ENCODE measurements around the gene FMNL2. TPM values are rescaled to one million over a fixed set of nuclear protein-coding genes. Genes with fewer than 3 reads are reported as not detected.

The FMNL2 gene
- polyA plus RNA-seq, 4 donors = 7.0 to 23.3 (median 8.7) TPM

DNA sequence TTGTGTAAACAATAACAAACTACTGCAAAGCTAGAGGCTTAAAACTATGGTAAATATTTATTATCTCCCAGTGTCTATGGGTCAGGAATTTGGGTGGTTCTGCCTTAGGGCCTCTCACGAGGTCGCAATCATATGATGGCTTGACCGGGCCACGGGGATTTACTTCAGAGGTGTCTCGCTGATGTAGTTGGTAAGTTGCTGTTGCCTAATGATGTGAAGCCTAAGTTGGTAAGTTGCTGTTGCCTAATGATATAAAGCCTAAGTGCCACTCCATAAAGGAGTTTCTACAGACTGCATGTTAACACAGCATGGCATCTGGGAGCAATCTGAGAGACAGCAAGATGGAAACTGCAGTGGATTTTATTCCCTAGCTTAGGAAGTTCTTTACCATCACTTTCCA, 35.8 kb downstream of the FMNL2 start:
- FAIRE-seq (no peak), DNase-seq (no peak)
- Histone ChIP-seq H3K27ac (ENCODE audit: low read depth in 1 of 3, low read length in 2 of 3) (no peak overlapping the region), H3K27me3 (ENCODE audit: control insufficient read depth in 3 of 3, insufficient read depth in 3 of 3, low read length in 3 of 3) (no peaks in the 10 kb centered on the region), H3K4me1 (ENCODE audit: control insufficient read depth in 3 of 3, insufficient read depth in 2 of 3, low read depth in 1 of 3, low read length in 2 of 3) (peaks cover 0 to 2% (median 0%) of the 10 kb centered on the region in 3 donors), H3K36me3 (ENCODE audit: control insufficient read depth in 3 of 3, insufficient read depth in 2 of 3, low read depth in 1 of 3, low read length in 3 of 3) (no peaks in the 10 kb centered on the region), H3K4me3 (ENCODE audit: low read depth in 1 of 3, low read length in 3 of 3) (no peak overlapping the region), H3K9me3 (ENCODE audit: control insufficient read depth in 2 of 2, insufficient read depth in 1 of 2, low read depth in 1 of 2, low read length in 1 of 2) (no peaks in the 10 kb centered on the region)
- WGBS, 3 donors = 81 to 96% (median 87%) methylated on average over 5 of the region's 5 CpGs

DNA sequence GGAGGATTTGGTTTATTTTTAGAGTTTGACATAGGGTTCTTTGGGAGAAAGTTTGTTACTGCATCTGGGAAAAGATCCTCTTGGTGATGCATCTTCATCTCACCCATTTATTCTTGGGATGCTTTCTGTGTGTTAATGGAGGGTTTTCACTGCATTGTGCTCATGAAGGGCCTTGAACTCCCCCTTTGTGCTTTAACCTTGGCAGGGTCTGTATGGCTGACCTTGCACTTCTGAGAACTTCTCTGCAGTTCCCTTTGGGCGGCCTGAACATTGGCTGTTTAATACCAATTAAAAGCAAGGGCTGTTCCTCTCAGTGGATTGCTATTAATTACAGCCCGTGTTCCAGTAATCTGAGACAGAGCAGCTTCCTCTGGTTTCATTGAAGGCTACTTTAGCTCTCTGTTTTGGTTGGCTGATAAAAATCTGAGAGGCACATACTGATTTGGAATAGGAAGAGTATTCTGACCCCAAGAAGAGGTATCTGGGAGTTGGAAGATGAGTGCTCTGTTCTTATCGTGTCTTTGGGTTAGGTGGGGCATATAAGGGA, 37.5 kb downstream of the FMNL2 start:
- FAIRE-seq = no peak
- Histone ChIP-seq H3K36me3 (ENCODE audit: control insufficient read depth in 3 of 3, insufficient read depth in 2 of 3, low read depth in 1 of 3, low read length in 3 of 3) (no peaks in the 10 kb centered on the region), H3K27ac (ENCODE audit: low read depth in 1 of 3, low read length in 2 of 3) (no peak overlapping the region), H3K27me3 (ENCODE audit: control insufficient read depth in 3 of 3, insufficient read depth in 3 of 3, low read length in 3 of 3) (no peaks in the 10 kb centered on the region), H3K9me3 (ENCODE audit: control insufficient read depth in 2 of 2, insufficient read depth in 1 of 2, low read depth in 1 of 2, low read length in 1 of 2) (no peaks in the 10 kb centered on the region), H3K4me3 (ENCODE audit: low read depth in 1 of 3, low read length in 3 of 3) (no peak overlapping the region), H3K4me1 (ENCODE audit: control insufficient read depth in 3 of 3, insufficient read depth in 2 of 3, low read depth in 1 of 3, low read length in 2 of 3) (peaks cover 0 to 2% (median 0%) of the 10 kb centered on the region in 3 donors)
- 37 to 87% (median 72%) methylated on average over 3 of the region's 3 CpGs for WGBS, 3 donors
- no peak for DNase-seq

DNA sequence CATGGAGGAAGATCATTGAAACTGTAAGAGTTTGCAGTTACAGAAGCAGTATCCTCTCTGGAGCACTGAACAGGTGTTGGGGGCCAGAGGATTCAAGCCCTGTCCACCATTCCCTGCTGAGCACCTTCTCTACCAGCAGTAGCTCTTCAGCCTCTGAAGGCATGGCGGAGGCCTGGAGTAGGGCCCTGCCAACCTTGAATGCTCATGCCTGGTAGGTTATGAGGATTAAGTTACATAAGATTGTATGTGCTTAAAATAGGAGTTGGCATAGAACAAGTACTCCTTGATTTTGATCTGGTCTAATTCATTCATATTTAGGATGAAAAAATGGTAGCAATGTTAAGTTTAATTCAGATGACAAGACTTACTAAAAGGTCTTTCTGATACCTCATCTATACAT, 40.2 kb downstream of the FMNL2 start:
- Histone ChIP-seq H3K27me3 (ENCODE audit: control insufficient read depth in 3 of 3, insufficient read depth in 3 of 3, low read length in 3 of 3) (no peaks in the 10 kb centered on the region), H3K9me3 (ENCODE audit: control insufficient read depth in 2 of 2, insufficient read depth in 1 of 2, low read depth in 1 of 2, low read length in 1 of 2) (no peaks in the 10 kb centered on the region), H3K4me1 (ENCODE audit: control insufficient read depth in 3 of 3, insufficient read depth in 2 of 3, low read depth in 1 of 3, low read length in 2 of 3) (no peaks in the 10 kb centered on the region), H3K27ac (ENCODE audit: low read depth in 1 of 3, low read length in 2 of 3) (no peak overlapping the region), H3K36me3 (ENCODE audit: control insufficient read depth in 3 of 3, insufficient read depth in 2 of 3, low read depth in 1 of 3, low read length in 3 of 3) (no peaks in the 10 kb centered on the region), H3K4me3 (ENCODE audit: low read depth in 1 of 3, low read length in 3 of 3) (no peak overlapping the region)
- FAIRE-seq (no peak), DNase-seq (no peak)
- 90 to 100% (median 93%) methylated on average over 1 of the region's 1 CpG for WGBS, 3 donors

DNA sequence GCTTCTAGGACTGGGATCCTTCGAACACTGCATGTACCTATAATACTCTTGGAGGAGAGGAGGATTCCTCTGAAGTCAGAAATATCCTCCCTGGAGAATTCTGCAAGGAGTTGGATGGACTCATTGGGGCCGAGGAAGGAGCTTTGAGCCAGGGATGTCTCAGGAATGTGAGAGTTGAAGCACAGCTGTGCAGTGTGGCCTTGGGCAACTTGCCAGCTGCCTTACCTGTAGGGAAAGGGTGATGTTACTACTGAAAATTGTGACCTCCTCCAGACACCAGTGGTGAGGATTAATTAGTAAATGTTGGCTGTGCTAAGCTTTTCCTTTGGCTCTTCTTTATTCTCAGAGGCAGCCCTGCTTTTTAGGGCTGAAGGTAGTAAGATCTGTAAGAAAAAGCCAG, 41.4 kb downstream of the FMNL2 start:
- H3K4me1 ChIP-seq (ENCODE audit: control insufficient read depth in 3 of 3, insufficient read depth in 2 of 3, low read depth in 1 of 3, low read length in 2 of 3) = no peaks in the 10 kb centered on the region
- no peaks in the 10 kb centered on the region for H3K36me3 ChIP-seq (ENCODE audit: control insufficient read depth in 3 of 3, insufficient read depth in 2 of 3, low read depth in 1 of 3, low read length in 3 of 3)
- no peaks in the 10 kb centered on the region for H3K27me3 ChIP-seq (ENCODE audit: control insufficient read depth in 3 of 3, insufficient read depth in 3 of 3, low read length in 3 of 3)
- DNase-seq (no peak), FAIRE-seq (no peak)
- no peaks in the 10 kb centered on the region for H3K9me3 ChIP-seq (ENCODE audit: control insufficient read depth in 2 of 2, insufficient read depth in 1 of 2, low read depth in 1 of 2, low read length in 1 of 2)
- H3K4me3 ChIP-seq (ENCODE audit: low read depth in 1 of 3, low read length in 3 of 3) = no peak overlapping the region
- 76 to 84% (median 83%) methylated on average over 2 of the region's 2 CpGs for WGBS, 3 donors
- H3K27ac ChIP-seq (ENCODE audit: low read depth in 1 of 3, low read length in 2 of 3) = no peak overlapping the region

DNA sequence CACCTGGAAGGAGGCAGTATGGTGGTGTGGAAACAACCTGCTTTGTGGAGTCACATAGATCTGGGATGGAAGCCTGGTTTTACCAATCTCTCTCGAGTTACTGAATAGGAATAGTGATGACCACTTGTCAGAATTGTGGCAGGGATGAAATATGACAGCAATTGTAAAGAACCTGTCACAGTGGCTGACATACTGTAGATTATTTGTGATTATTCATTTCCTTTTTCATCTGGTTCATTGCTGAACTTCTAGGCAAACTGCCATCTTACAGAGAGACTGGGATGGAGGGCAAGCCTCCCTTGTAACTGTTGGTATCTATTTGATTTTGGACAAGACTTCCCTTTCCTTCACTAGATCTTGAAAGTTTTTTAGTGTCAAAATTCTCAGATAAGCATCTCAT, 42.0 kb downstream of the FMNL2 start:
- no peak for DNase-seq
- Histone ChIP-seq H3K4me3 (ENCODE audit: low read depth in 1 of 3, low read length in 3 of 3) (no peak overlapping the region), H3K4me1 (ENCODE audit: control insufficient read depth in 3 of 3, insufficient read depth in 2 of 3, low read depth in 1 of 3, low read length in 2 of 3) (no peaks in the 10 kb centered on the region), H3K27ac (ENCODE audit: low read depth in 1 of 3, low read length in 2 of 3) (no peak overlapping the region), H3K27me3 (ENCODE audit: control insufficient read depth in 3 of 3, insufficient read depth in 3 of 3, low read length in 3 of 3) (no peaks in the 10 kb centered on the region), H3K36me3 (ENCODE audit: control insufficient read depth in 3 of 3, insufficient read depth in 2 of 3, low read depth in 1 of 3, low read length in 3 of 3) (no peaks in the 10 kb centered on the region), H3K9me3 (ENCODE audit: control insufficient read depth in 2 of 2, insufficient read depth in 1 of 2, low read depth in 1 of 2, low read length in 1 of 2) (no peaks in the 10 kb centered on the region)
- 70 to 80% (median 73%) methylated on average over 1 of the region's 1 CpG for WGBS, 3 donors
- FAIRE-seq = no peak

DNA sequence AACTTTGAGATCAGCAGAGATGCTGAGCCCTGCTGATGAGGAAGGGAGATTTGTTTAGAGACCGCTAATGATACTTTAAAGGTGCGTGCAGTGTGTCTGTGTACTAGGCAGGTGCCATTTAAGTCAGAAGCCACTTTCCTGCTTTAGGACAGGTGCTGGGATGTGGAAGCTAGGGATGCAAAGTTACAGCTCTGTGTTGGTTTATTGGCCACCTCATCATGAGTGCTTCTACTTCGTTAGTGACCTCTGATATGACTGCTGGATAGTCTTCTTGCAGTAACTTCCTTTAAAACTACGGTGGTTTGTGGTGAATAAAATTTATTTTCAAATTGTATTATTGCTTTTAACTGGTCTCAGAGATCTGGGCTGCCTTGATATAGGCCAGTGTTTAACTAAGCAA, 44.1 kb downstream of the FMNL2 start:
- FAIRE-seq (no peak), DNase-seq (no peak)
- Histone ChIP-seq H3K4me1 (ENCODE audit: control insufficient read depth in 3 of 3, insufficient read depth in 2 of 3, low read depth in 1 of 3, low read length in 2 of 3) (no peaks in the 10 kb centered on the region), H3K9me3 (ENCODE audit: control insufficient read depth in 2 of 2, insufficient read depth in 1 of 2, low read depth in 1 of 2, low read length in 1 of 2) (no peaks in the 10 kb centered on the region), H3K27ac (ENCODE audit: low read depth in 1 of 3, low read length in 2 of 3) (no peak overlapping the region), H3K36me3 (ENCODE audit: control insufficient read depth in 3 of 3, insufficient read depth in 2 of 3, low read depth in 1 of 3, low read length in 3 of 3) (no peaks in the 10 kb centered on the region), H3K27me3 (ENCODE audit: control insufficient read depth in 3 of 3, insufficient read depth in 3 of 3, low read length in 3 of 3) (no peaks in the 10 kb centered on the region), H3K4me3 (ENCODE audit: low read depth in 1 of 3, low read length in 3 of 3) (no peak overlapping the region)
- 66 to 82% (median 67%) methylated on average over 4 of the region's 4 CpGs for WGBS, 3 donors

DNA sequence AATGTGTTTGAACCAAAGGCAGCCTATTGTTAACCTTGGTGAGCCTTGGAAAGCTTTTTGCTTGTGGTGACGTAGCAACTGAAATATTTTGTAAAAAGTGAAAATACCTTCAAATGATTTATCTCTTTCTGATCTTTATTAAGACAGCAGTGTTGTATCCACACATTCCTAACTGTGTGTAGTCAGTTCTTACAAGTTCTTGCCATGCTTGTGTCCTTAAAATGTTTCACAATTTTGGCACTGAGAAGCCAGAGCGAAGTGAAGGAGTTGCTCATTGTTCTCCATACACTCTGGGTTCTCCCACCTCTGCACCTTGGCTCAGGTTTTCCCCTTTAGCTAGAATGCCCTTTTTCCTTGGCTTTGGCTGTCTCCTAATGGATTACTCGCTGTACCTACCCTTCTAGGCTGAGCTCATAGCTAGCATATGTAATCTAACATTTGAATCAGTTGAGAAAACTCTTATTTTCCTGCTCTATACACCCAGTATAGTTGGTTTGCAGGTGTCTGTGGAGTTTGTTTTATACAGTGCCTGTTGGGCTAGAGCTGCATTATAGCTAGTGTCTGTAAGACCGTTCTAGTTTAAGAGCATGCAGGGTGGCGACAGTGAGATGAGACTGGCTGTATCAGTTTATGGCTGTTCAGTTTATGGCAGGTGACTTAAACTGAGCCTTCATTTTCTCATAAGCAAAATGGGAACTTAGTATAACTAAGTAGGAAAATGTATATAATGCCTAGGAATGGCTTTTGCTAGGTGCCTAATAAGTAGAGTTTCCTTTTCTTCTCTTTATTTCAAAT, 45.5 kb downstream of the FMNL2 start:
- Histone ChIP-seq H3K27me3 (ENCODE audit: control insufficient read depth in 3 of 3, insufficient read depth in 3 of 3, low read length in 3 of 3) (no peaks in the 10 kb centered on the region), H3K27ac (ENCODE audit: low read depth in 1 of 3, low read length in 2 of 3) (no peak overlapping the region), H3K4me3 (ENCODE audit: low read depth in 1 of 3, low read length in 3 of 3) (no peak overlapping the region), H3K9me3 (ENCODE audit: control insufficient read depth in 2 of 2, insufficient read depth in 1 of 2, low read depth in 1 of 2, low read length in 1 of 2) (no peaks in the 10 kb centered on the region), H3K4me1 (ENCODE audit: control insufficient read depth in 3 of 3, insufficient read depth in 2 of 3, low read depth in 1 of 3, low read length in 2 of 3) (no peaks in the 10 kb centered on the region), H3K36me3 (ENCODE audit: control insufficient read depth in 3 of 3, insufficient read depth in 2 of 3, low read depth in 1 of 3, low read length in 3 of 3) (no peaks in the 10 kb centered on the region)
- FAIRE-seq = no peak
- 67 to 79% (median 70%) methylated on average over 5 of the region's 5 CpGs for WGBS, 3 donors
- no peak for DNase-seq

DNA sequence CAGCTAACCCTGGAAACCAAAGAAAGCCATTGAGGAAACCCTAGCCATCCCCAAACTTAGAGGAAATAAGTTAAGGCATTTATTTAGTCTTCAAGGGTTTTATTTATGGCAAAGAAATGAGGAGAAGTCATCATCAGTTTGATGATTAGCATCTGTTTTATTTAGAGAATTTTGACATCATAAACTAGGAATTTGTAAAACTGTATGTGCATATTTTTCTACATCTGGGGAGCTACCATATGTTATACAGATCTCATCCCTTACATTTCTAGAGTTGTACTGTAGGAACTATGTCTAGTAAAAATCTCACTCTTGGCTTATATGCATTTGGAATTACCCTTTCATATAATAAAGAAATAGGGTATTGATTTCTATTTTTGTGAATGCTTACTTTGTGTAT, 48.7 kb downstream of the FMNL2 start:
- H3K36me3 ChIP-seq (ENCODE audit: control insufficient read depth in 3 of 3, insufficient read depth in 2 of 3, low read depth in 1 of 3, low read length in 3 of 3) = no peaks in the 10 kb centered on the region
- FAIRE-seq = no peak
- no peaks in the 10 kb centered on the region for H3K9me3 ChIP-seq (ENCODE audit: control insufficient read depth in 2 of 2, insufficient read depth in 1 of 2, low read depth in 1 of 2, low read length in 1 of 2)

DNA sequence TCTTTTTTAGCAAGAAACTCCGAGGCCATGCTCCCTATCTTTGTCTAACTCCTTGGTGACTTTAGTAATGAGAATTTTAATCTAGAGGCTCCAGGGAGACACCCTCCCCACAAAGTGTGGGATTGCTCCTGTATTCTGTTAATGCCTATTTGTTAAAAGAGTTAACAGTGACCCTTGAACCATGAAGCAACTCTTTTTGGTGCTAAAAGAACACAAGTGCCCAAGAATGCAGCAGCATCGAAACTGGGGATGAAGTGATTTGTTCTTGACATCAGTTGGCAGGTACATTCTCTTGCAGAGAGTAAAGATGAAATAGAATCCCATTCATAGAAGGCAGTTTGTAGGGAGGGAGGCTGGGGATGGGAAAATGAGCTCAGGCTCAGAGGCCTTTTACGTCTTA, 50.0 kb downstream of the FMNL2 start:
- H3K4me1 ChIP-seq (ENCODE audit: control insufficient read depth in 3 of 3, insufficient read depth in 2 of 3, low read depth in 1 of 3, low read length in 2 of 3) = no peaks in the 10 kb centered on the region
- H3K9me3 ChIP-seq (ENCODE audit: control insufficient read depth in 2 of 2, insufficient read depth in 1 of 2, low read depth in 1 of 2, low read length in 1 of 2) = peaks cover 0 to under 1% of the 10 kb centered on the region in 2 donors
- no peak overlapping the region for H3K27ac ChIP-seq (ENCODE audit: low read depth in 1 of 3, low read length in 2 of 3)
- peaks cover 0 to 4% (median 0%) of the 10 kb centered on the region in 3 donors for H3K36me3 ChIP-seq (ENCODE audit: control insufficient read depth in 3 of 3, insufficient read depth in 2 of 3, low read depth in 1 of 3, low read length in 3 of 3)
- 85 to 90% (median 86%) methylated on average over 3 of the region's 3 CpGs for WGBS, 3 donors
- H3K27me3 ChIP-seq (ENCODE audit: control insufficient read depth in 3 of 3, insufficient read depth in 3 of 3, low read length in 3 of 3) = no peaks in the 10 kb centered on the region
- FAIRE-seq (no peak), DNase-seq (no peak)
- H3K4me3 ChIP-seq (ENCODE audit: low read depth in 1 of 3, low read length in 3 of 3) = no peak overlapping the region

More for the DNA sequence above, 48.7 kb downstream of the FMNL2 start:
- H3K27ac ChIP-seq (ENCODE audit: low read depth in 1 of 3, low read length in 2 of 3) = no peak overlapping the region
- no peaks in the 10 kb centered on the region for H3K27me3 ChIP-seq (ENCODE audit: control insufficient read depth in 3 of 3, insufficient read depth in 3 of 3, low read length in 3 of 3)
- DNase-seq = no peak
- H3K4me3 ChIP-seq (ENCODE audit: low read depth in 1 of 3, low read length in 3 of 3) = no peak overlapping the region
- H3K4me1 ChIP-seq (ENCODE audit: control insufficient read depth in 3 of 3, insufficient read depth in 2 of 3, low read depth in 1 of 3, low read length in 2 of 3) = no peaks in the 10 kb centered on the region
